Upper lobe of right lung (tissue), 1 donor: ENCODE data around the gene STK39. TPM values are rescaled to one million over a fixed set of nuclear protein-coding genes. Genes with fewer than 3 reads are reported as not detected.

Experiments used
- ATAC-seq: fragments of 200-7000 bp; cut with Tn5 transposase; one replicate; pipeline ENCODE4 v1.9.1; 2020; ENCODE audit warnings: mild to moderate bottlenecking, moderate library complexity
- DNase-seq: peaks from one replicate; pipeline ENCODE4 v3.0.0-alpha.2; 2020
- H3K27ac ChIP-seq: fragments of 200-600 bp; one replicate; pipeline ENCODE4 v1.8.0; 2022
- H3K27me3 ChIP-seq: fragments of 200-600 bp; one replicate; pipeline ENCODE4 v1.8.0; 2022; ENCODE audit warnings: mild to moderate bottlenecking
- H3K36me3 ChIP-seq: fragments of 200-600 bp; one replicate; pipeline ENCODE4 v1.8.0; 2022
- H3K4me1 ChIP-seq: fragments of 200-600 bp; one replicate; pipeline ENCODE4 v1.8.0; 2022
- H3K4me3 ChIP-seq: fragments of 200-600 bp; one replicate; pipeline ENCODE4 v1.8.0; 2022; ENCODE audit warnings: mild to moderate bottlenecking
- H3K9me3 ChIP-seq: fragments of 200-600 bp; one replicate; pipeline ENCODE4 v1.8.0; 2022
- CTCF ChIP-seq: fragments of 200-600 bp; IDR thresholded peaks from one replicate; pipeline ENCODE4 v1.8.0; 2022; ENCODE audit warnings: antibody characterized with exemption
- intact Hi-C: fragments of 100-400 bp; cut with DNase I; formaldehyde crosslinking; loops from one replicate; pipeline ENCODE4 v1.11.0; 2022
- total RNA-seq: library from RNA; stranded (reverse); fragmentation: NEBNext Ultra II Directional; extraction: Animal tissue kit (Norgen Biotek cat#: 25700); gene quantifications from one replicate; pipeline ENCODE4 v1.2.1, GENCODE V29; 2021
- donor health status: DM: no; HTN: yes; CAD: no; lungs with severe emphysema.

STK39 gene
- total RNA-seq, 1 donor from 2014 or later: 13.2 TPM

GRCh38 chr2:167945660-167946368, 301.6 kb downstream of the STK39 start:
- ATAC-seq: no peak
- no peaks in the 10 kb centered on the region for H3K27me3 ChIP-seq
- intact Hi-C loops: no loop called here
- DNase-seq: no peak
- TF ChIP-seq CTCF: no peak
- no peak overlapping the region for H3K4me3 ChIP-seq
- H3K27ac ChIP-seq: no peak overlapping the region
- no peaks in the 10 kb centered on the region for H3K4me1 ChIP-seq
- H3K9me3 ChIP-seq: no peaks in the 10 kb centered on the region
- H3K36me3 ChIP-seq: no peaks in the 10 kb centered on the region

GRCh38 chr2:167944825-167945659, 302.4 kb downstream of the STK39 start:
- Histone ChIP-seq H3K36me3 (no peaks in the 10 kb centered on the region), H3K4me1 (no peaks in the 10 kb centered on the region), H3K9me3 (no peaks in the 10 kb centered on the region), H3K27me3 (no peaks in the 10 kb centered on the region), H3K27ac (no peak overlapping the region), H3K4me3 (no peak overlapping the region)
- TF ChIP-seq CTCF: no peak
- intact Hi-C loops: no loop called here
- DNase-seq (no peak), ATAC-seq (no peak)

- H3K4me3 ChIP-seq: no peak overlapping the region
- no peaks in the 10 kb centered on the region for H3K9me3 ChIP-seq
- no peak overlapping the region for H3K27ac ChIP-seq
- no peak for TF ChIP-seq CTCF
- no peaks in the 10 kb centered on the region for H3K27me3 ChIP-seq
- H3K4me1 ChIP-seq: no peaks in the 10 kb centered on the region
- DNase-seq (no peak), ATAC-seq (no peak)
- intact Hi-C loops: no loop called here
- H3K36me3 ChIP-seq: no peaks in the 10 kb centered on the region
Observed at GRCh38 chr2:167943897-167944296, 303.5 kb downstream of the STK39 start.

- H3K9me3 ChIP-seq: no peaks in the 10 kb centered on the region
- intact Hi-C loops: no loop called here
- H3K4me3 ChIP-seq: no peak overlapping the region
- DNase-seq (no peak), ATAC-seq (no peak)
- TF ChIP-seq CTCF: no peak
- no peak overlapping the region for H3K27ac ChIP-seq
- H3K4me1 ChIP-seq: no peaks in the 10 kb centered on the region
- H3K36me3 ChIP-seq: no peaks in the 10 kb centered on the region
- H3K27me3 ChIP-seq: no peaks in the 10 kb centered on the region
Observed at GRCh38 chr2:167943368-167943767, 304.0 kb downstream of the STK39 start.

- no peak overlapping the region for H3K27ac ChIP-seq
- no peaks in the 10 kb centered on the region for H3K27me3 ChIP-seq
- no peak for DNase-seq
- no peaks in the 10 kb centered on the region for H3K36me3 ChIP-seq
- intact Hi-C loops: no loop called here
- H3K4me3 ChIP-seq: no peak overlapping the region
- no peaks in the 10 kb centered on the region for H3K9me3 ChIP-seq
- no peaks in the 10 kb centered on the region for H3K4me1 ChIP-seq
- no peak for TF ChIP-seq CTCF
- ATAC-seq: no peak
Observed at GRCh38 chr2:167942366-167943081, 304.9 kb downstream of the STK39 start.
